NCI-H2196 (cell line): ENCODE results near the gene FA2H.
A peak's percentile ranks its signal among the peaks of the same experiment; 100 is the strongest.
"Not testable (repeated sequence)": the region's sequence is repeated elsewhere in the genome, so short reads cannot be mapped to it uniquely, and the experiment has no call there.

Experiments used
- DNase-seq: peaks from one replicate; lab custom pipeline; 2025; ENCODE audit not compliant: unreplicated experiment; lab: John Stamatoyannopoulos, UW

Gene FA2H, protein sequence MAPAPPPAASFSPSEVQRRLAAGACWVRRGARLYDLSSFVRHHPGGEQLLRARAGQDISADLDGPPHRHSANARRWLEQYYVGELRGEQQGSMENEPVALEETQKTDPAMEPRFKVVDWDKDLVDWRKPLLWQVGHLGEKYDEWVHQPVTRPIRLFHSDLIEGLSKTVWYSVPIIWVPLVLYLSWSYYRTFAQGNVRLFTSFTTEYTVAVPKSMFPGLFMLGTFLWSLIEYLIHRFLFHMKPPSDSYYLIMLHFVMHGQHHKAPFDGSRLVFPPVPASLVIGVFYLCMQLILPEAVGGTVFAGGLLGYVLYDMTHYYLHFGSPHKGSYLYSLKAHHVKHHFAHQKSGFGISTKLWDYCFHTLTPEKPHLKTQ

DNA sequence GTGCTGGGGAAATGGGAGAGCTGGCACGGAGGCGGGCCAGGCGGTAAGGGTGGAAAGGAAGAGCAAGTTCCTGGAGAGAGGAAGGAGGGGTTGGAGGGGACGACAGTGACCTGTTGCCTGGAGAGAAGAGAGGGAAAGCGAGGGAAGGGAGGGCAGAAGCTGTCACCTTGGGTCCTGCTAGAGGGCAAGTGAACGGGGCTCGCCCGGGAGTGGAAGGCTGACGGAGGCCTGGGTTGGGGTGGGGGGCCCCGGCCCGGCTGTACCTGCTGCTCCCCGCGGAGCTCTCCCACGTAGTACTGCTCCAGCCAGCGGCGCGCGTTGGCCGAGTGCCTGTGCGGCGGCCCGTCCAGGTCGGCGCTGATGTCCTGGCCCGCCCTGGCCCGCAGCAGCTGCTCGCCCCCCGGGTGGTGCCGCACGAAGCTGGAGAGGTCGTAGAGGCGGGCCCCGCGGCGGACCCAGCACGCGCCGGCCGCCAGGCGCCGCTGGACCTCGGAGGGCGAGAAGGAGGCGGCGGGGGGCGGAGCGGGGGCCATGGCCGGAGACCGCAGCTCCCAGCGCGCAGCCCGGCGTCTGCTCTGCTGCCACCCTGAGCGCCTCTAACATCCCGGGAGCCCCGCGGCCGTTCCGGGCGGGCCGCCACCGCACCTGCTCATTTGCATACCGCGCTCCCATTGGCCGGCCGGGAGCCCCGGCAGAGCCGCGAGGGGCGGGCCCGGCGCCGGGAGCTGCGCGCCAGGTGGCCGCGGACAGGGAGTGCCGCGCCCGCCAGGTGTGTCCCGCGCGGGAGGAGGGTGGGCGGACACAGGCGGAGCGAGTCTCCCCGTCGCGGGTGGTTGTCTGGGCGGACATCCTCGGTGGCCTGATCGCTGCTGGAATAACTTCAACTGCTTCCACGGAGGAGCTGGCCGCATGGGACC is at the start of gene FA2H:
Gene FA2H, minus strand, starts transcription at position 598 of the 917 bp plus-strand sequence. Its CDS starts 65 bp downstream, at position 533.
- DNase-seq: peak; percentile 82

DNA sequence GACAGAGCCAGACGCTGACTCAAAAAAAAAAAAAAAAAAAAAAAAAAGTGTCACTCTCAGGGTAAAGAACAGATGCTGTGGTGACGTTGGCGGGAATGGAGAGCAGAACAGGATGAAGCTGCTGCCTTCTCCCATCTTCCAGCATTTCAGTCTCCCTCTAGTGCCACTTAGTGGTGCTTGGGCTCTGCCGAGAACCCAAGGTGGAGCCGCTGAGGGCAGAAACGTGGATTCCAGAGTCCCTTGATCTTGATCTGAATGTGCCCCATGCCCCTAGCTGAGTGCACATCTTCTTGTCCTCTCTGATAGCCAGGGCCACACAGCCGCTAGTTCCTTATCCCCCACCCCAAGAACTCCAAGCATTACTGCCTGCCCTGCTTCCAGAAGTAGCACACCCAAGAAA is 43.2 kb upstream of the FA2H start:
- no peak for DNase-seq

DNA sequence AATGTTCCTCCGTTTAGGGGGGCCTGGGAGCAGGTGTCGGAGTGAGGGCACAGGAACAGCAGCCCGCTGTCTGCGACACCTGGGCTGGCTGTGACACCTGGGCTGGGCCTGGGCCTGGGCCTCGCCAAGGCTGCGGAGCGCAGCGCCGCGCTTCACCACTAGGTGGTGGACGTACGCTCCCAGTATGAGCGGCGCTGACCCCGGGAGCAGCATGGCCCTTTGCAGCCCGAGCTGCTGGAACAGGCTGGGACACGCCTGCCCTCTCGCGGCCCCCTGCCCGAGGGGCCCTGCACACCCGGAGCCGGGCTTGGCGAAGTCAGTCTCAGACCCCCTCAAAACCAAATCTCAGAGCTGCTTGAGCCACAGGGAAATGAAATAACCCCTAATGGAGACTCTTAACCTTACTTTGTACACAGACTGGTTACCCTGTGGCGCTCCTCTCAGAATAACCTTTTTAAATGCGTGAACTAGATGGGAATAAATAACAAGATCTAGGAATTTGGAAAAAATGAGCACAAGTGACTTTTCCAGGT is 38.6 kb upstream of the FA2H start:
- DNase-seq: peak; percentile 60

DNA sequence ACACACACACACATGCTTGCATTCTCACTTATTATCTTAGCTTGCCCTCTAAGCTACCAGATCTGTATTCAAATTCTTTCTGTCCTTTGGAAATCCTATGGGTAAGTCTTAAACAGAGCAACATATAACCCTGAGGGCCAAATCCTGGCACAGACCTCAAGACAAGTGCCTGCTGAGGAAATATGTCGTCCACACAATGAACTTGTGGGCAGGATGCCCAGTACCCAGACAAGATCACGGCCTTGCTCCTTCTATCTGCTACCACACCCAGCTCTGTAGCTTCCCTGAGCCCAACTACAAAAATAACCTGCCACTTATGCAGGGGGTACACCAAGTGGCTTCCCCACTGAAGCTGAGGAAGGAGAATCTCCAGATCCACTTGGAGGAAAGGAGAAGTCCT is 37.3 kb upstream of the FA2H start:
- DNase-seq: no peak

DNA sequence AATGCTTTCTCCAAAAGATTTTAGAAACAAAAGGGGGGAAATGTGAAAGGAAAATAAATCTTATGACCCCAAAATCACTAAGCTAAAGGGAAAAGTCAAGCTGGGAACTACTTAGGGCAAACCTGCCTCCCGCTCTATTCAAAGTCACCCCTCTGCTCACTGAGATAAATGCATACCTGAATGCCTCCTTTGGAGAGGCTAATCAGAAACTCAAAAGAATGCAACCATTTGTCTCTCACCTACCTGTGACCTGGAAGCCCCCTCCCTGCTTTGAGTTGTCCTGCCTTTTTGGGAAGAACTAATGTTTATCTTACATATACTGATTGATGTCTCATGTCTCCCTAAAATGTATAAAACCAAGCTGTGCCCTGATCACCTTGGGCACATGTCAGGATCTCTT is 36.6 kb upstream of the FA2H start:
- not testable (repeated sequence) for DNase-seq

DNA sequence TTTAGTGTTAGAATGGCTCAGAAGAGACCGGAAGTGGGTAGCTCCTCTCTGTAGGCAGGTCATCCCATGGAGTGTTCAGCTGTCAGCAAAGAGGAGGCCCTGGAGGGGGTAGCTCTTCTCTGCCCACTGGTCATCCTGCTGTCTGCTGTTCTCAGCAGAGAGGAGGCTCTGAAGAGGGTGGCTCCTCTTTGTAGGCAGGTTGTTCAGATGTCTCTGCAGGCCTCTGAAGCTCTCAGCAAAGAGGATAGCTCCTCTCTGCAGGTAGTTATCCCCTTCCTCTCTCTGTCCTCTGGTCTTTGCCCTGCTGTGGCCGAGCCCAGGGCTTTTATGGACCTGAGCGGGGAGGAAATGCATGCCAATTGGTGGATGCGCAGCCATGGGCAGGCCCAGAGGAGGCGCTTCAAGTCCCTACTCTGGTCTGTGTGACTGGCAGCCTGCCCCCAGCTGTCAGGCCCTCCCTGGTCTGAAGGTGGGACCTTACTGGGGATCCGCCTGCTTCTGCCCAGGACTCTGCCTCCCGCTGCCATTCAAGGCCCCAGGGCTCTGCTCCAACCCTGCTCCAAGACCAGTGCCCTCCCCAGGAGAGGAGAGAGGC is 32.5 kb upstream of the FA2H start:
- DNase-seq: no peak

DNA sequence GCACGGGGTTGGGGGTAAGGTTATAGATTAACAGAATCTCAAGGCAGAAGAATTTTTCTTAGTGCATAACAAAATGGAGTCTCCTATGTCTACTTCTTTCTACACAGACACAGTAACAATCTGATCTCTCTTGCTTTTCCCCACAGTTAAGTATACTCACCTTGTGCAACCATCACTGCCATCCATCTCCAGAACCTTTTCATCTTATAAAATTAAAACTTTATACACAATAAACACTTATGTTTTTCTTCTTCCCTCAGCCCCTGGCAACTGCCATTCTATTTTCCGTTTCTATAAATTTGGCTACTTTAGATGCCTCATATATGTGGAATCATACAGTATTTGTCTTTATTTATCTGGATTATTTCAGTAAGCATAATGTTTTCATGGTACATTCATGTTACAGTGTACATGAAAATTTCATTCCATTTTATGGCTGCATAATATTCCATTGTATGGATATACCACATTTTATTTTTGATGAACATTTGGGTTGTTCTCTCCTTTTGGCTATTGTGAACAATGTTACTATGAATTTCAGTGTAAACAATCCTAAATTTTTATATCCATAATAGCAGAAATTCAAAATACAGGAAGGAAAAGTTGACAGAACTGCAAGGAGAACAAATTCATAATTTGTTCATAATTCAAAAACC is 25.7 kb upstream of the FA2H start:
- no peak for DNase-seq

DNA sequence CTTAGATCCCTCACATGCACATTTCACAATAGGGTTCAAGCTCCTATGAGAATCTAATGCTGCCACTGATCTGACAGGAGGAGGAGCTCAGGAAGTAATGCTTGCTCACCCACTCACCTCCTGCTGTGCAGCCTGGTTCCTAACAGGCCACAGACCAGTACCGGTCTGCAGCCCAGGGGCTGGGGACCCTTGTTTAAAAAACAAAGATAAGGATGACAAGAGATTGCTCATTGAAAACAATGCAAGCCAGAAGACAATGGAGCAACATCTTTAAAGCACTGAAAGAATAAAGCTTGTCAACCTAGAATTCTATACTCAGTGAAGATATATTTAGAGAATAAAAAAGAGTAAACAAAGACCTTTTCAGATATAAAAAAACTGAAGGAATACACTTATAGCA is 22.8 kb upstream of the FA2H start:
- DNase-seq: no peak

DNA sequence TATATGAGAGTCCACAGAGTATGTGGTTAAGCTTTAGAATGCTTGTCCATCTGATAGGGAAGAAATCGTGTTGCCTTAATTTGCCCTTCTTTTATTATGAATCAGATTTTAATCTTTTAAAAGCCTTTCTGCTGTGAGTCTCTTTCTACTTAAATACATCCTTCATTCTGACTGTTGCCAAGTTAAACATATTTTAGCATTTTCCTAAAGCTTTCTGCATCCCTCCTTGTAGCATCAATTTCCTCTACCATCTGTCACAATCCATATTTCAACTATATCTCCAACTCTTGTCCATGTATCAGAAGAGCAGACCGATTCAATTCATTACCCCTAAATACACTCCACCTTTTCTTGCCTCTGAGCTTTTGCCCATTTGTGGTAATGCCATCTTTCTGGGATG is 20.5 kb upstream of the FA2H start:
- no peak for DNase-seq

DNA sequence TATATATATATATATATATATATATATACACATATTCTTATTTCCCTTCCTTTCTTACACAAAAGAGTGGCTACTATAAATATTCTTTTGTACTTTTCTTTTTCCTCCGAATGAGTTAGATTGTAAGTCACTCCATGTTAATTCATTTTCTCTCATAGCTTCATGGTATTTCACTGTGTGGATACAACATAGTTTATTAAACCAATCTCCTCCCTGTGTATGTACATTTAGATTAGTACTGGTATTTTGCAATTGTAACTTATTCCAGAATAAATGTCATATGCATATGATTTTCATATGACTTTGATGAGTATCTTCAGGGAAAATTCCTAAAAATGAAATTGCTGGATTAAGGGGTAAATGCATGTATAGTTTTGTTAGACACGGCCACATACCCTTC is 20.0 kb upstream of the FA2H start:
- no peak for DNase-seq

DNA sequence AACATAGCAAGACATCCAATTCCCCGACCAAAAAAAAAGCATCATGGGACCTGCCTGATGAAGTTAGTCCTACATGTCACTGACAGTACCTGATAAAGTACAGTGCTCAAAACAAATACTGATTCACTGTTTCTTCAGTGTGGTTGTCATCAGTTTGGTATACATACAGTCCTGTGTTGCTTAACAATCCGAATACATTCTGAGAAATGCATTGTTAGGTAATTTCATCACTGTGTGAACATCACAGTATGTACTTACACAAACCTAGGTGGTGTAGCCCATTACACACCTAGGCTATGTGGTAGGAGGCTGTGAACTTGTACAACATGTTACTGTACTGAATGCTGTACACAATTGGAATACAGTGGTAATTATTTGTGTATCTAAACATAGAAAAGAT is 19.0 kb upstream of the FA2H start:
- no peak for DNase-seq

DNA sequence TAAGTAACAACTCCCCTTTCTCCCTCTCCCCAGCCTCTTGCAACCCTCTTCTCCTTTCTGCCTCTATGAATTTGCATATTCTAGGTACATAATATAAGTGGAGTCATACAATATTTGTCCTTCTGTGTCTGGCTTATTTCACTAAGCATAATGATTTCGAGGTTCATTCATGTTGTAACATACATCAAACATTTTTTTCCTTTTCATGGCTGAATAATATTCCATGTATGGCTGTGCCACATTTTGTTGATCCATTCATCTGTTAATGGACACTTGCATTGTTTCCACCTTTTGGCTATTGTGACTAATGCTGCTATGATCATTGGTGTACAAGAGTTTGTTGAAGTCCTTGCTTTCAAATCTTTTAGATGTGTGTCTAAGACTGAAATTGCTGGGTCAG is 17.6 kb upstream of the FA2H start:
- no peak for DNase-seq

DNA sequence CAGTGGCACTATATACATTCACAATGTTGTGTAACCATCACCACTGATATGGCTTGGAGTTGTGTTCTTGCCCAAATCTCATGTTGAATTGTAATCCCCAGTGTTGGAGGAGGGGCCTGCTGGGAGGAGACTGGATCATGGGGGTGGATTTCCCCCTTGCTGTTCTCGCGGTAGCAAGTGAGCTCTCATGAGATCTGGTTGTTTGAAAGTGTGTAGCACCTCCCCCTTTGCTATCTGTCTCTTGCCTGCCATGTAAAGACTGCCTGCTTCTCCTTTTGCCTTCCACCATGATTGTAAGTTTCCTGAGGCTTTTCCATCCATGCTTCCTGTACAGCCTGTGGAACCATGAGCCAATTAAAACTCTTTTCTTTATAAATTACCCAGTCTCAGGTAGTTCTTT is 17.1 kb upstream of the FA2H start:
- DNase-seq: not testable (repeated sequence)

DNA sequence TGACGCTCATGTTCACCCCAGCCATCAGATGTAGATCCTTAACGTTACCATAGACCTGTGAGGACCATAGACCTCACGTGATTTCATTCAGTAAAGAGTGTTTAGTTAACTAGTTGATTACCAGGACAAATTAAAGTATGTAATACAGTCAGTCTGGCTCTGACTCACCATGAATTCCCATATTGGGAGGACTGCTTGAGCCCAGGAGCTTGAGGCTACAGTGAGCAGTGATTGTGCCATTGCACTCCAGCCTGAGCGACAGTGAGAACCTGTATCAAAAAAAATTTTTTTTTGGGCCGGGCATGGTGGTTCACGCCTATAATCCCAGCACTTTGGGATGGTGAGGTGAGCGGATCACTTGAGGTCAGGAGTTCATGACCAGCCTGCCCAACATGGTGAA is 13.5 kb upstream of the FA2H start:
- DNase-seq: no peak

DNA sequence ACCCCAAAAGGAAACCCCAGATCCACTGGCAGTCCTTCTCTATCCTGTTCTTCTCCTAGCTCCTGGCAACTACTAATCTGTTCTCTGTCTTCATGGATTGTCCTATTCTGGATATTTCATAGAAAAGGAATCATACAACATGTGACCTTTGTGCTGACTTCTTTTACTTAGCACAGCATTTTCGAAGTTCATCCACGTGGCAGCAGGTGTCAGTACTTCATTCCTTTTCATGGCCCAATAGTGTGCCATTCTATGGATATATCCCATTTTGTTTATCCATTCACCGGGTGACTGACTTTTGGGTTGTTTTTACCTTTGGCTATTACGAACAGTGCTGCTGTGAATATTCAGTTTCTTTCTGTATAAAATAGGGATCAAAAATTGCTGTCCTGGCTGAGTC is 10.4 kb upstream of the FA2H start:
- no peak for DNase-seq

DNA sequence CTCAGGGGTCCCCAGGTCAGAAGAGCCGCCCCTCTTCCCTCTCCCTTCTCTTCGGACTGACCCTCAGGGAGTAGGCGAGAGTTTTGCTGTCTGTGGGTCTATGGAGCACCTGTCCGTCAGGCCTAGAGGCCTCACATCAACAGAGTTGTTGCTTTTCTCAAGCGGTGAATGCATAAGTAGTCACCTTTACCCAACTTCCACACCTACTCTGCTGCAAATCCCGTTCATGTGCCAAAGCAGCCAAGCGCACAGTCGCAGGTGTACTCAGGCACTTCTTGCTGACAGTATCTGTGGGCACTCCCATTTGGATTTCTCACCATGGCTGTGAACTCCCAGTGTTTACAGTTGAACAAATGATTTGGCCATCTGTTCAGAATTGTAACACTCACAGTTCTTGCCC is 4.0 kb upstream of the FA2H start:
- DNase-seq: no peak

DNA sequence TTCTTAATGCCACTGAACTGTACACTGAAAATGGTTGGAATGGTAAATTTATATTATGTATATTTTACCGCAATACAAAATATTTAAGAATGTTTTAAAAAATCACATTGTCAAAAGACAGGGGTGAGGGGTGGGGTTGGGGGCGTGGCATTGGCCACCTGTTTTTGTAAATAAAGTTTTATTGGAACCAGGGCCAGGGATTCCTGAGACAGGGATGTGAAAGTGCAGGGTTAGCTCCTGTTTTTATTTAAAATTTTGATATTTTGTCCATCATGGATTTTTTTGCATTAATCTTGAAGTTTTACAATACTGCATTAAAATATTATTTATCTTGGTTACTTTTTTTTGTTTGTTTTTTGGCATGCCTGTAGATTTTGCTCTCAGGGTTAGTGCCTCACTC is 2.3 kb upstream of the FA2H start:
- no peak for DNase-seq

DNA sequence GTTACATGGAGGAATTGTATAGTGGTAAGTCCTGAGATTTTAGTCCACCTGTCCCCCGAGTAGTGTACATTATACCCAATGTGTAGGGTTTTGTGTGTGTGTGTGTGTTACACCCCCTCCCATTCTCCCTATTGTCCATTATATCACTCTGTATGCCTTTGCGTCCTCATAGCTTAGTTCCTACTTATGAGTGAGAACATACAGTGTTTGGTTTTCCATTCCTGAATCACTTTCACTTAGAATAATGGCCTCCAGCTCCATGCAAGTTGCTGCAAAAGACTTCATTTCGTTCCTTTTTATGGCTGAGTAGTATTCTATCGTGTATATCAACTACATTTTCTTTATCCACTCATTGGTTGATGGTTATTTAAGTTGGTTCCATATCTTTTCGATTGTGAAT is 635 bp upstream of the FA2H start:
- DNase-seq: no peak

DNA sequence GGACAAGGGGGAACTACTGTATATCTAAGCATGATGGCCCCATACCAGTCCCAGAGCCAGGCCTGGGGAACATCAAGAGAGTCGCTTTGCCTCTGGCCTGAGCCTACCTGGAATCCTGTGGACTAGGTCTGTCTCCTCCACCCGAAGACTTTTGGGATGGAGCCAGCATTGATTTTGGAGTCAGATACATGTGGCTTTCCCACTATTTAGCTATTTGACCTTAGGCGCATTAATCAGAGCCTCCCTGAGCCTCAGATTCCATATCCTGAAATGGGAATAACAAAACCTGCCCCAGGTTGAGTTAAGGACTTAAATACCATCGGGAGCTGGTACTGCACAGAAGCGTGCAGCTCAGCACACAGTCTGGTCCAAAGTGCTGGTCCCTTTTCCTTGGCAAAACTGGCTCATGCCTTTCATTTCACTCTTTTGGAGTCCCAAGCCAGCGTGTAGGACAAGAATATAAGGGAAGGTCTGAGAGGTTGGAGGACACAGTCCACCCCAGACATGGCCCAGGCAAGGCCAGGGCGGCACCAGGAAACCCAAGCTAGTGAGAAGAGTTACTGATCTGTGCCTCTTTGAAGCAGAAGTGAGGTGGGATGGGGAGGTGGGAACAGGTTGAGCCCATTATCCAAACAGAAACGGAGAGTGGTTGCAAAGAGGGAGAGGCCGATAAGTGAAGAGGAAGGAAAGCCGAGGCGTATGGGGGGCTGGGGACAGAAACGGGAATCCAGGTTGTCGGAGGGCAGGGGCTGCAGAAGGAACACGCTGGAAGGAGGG is 986 bp downstream of the FA2H start:
- DNase-seq: no peak

DNA sequence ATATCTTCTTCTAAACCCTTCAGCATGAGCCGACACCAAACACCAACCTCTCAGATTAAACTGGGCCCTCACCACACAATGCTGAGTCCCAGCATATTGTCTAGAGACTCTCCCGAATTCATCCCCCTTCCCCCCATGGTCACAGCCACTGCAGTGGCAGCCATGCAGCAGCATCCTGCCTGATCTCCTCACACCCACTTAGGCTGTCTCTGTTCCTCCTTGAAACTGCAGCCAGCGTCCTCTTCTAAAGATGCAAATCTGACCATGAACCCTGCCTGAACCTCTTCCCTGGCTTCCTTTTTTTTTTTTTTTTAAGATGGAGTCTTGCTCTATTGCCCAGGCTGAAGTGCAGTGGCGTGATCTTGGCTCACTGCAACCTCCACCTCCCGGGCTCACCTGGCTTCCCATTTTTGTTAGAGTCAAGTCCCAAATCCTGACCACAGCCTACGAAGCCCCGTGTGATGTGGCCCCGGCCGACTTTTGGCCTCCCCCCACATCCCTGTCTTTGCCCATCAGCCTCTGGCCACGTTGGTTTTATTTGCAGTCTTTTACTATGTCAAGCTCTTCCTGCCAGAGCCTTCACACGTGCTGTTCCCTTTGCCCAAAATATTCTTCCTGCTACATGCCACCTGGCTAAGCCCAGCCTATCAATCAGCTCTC is 2.8 kb downstream of the FA2H start:
- DNase-seq: no peak
